Suprapubic skin (tissue), 4 donors: ENCODE data around the gene DCDC2C.

Experiments used
- CTCF ChIP-seq, 2 donors: fragments of 200-600 bp in 1 of 2; fragments of 450-650 bp in 1 of 2; sonication (generic) in 1 of 2; IDR thresholded peaks; one replicate each; pipeline ENCODE4 v1.5.1; 2016 to 2019; ENCODE audit warnings: antibody characterized with exemption in 2 of 2, mild to moderate bottlenecking in 1 of 2, moderate library complexity in 1 of 2
- POLR2A ChIP-seq, 2 donors: fragments of 450-650 bp; IDR thresholded peaks; one replicate each; pipeline ENCODE4 v1.6.1; 2017; ENCODE audit warnings: antibody characterized with exemption in 2 of 2, mild to moderate bottlenecking in 2 of 2, moderate library complexity in 2 of 2
- POLR2AphosphoS5 ChIP-seq, 3 donors: sonication (generic); formaldehyde crosslinking; IDR thresholded peaks; one replicate each; pipeline ENCODE4 v1.6.1; 2017; ENCODE audit warnings: antibody characterized with exemption in 3 of 3

- TF ChIP-seq CTCF (IDR thresholded peaks at IDR 0.05) (no peak), POLR2AphosphoS5 (IDR thresholded peaks at IDR 0.05) (no peak), POLR2A (IDR thresholded peaks at IDR 0.05) (no peak)
Measured at GRCh38 chr2:3729786-3730185, 26.4 kb downstream of the DCDC2C start.
